Testis (tissue), 2 donors: Measurements from ENCODE around the gene PDE6A.
"Not testable (repeated sequence)": the region's sequence is repeated elsewhere in the genome, so short reads cannot be mapped to it uniquely, and the experiment has no call there.

Experiments
- POLR2A ChIP-seq: fragments of 450-650 bp; IDR thresholded peaks from one replicate; pipeline ENCODE4 v1.6.1; 2017; ENCODE audit warnings: antibody characterized with exemption, mild to moderate bottlenecking, moderate library complexity
- TF ChIP-seq, protein P1 (sequence below), 3 experiments: fragments of 450-650 bp in 2 of 3; fragments of 200-600 bp in 1 of 3; sonication (generic) in 1 of 3; IDR thresholded peaks; one replicate each; pipeline ENCODE4 v1.5.1; 2016 to 2019; ENCODE audit warnings: antibody characterized with exemption in 3 of 3, mild to moderate bottlenecking in 2 of 3, moderate library complexity in 1 of 3

GRCh38 chr5:149879593-149879992, 65.0 kb downstream of the PDE6A start:
- TF ChIP-seq, protein P1, sequence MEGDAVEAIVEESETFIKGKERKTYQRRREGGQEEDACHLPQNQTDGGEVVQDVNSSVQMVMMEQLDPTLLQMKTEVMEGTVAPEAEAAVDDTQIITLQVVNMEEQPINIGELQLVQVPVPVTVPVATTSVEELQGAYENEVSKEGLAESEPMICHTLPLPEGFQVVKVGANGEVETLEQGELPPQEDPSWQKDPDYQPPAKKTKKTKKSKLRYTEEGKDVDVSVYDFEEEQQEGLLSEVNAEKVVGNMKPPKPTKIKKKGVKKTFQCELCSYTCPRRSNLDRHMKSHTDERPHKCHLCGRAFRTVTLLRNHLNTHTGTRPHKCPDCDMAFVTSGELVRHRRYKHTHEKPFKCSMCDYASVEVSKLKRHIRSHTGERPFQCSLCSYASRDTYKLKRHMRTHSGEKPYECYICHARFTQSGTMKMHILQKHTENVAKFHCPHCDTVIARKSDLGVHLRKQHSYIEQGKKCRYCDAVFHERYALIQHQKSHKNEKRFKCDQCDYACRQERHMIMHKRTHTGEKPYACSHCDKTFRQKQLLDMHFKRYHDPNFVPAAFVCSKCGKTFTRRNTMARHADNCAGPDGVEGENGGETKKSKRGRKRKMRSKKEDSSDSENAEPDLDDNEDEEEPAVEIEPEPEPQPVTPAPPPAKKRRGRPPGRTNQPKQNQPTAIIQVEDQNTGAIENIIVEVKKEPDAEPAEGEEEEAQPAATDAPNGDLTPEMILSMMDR (IDR thresholded peaks at IDR 0.05) = not testable (repeated sequence)
- TF ChIP-seq POLR2A = not testable (repeated sequence)
